Smooth muscle cell (in vitro differentiated cells): ENCODE results near the gene PPA2. TPM values are rescaled to one million over a fixed set of nuclear protein-coding genes. Genes with fewer than 3 reads are reported as not detected.

Experiments used
- DNase-seq: peaks from one replicate; lab custom pipeline; 2025; ENCODE audit not compliant: unreplicated experiment; lab: John Stamatoyannopoulos, UW
- H2AFZ ChIP-seq: fragments of 200-600 bp; sonication (generic); 2 replicates; pipeline ENCODE4 v1.6.0; 2016; ENCODE audit warnings: antibody characterized with exemption, low read depth, mild to moderate bottlenecking
- H3F3A ChIP-seq: fragments of 200-600 bp; sonication (generic); 2 replicates; pipeline ENCODE4 v1.6.0; 2017; ENCODE audit warnings: antibody characterized with exemption, low read depth
- H3K27ac ChIP-seq: fragments of 200-600 bp; sonication (generic); 2 replicates; pipeline ENCODE4 v1.5.1; 2016; ENCODE audit warnings: low read depth, mild to moderate bottlenecking
- H3K27me3 ChIP-seq: fragments of 200-600 bp; sonication (generic); 2 replicates; pipeline ENCODE4 v1.6.1; 2016; ENCODE audit warnings: low read depth, mild to moderate bottlenecking
- H3K36me3 ChIP-seq: fragments of 200-600 bp; sonication (generic); 2 replicates; pipeline ENCODE4 v1.5.1; 2016; ENCODE audit warnings: low read depth
- H3K4me1 ChIP-seq: fragments of 200-600 bp; sonication (generic); 2 replicates; pipeline ENCODE4 v1.5.1; 2016; ENCODE audit warnings: low read depth
- H3K4me2 ChIP-seq: fragments of 200-600 bp; sonication (generic); 2 replicates; pipeline ENCODE4 v1.6.0; 2016; ENCODE audit warnings: mild to moderate bottlenecking
- H3K4me3 ChIP-seq: fragments of 200-600 bp; sonication (generic); 2 replicates; pipeline ENCODE4 v1.5.1; 2016; ENCODE audit warnings: mild to moderate bottlenecking
- H3K79me2 ChIP-seq: fragments of 200-600 bp; sonication (generic); 2 replicates; pipeline ENCODE4 v1.6.0; 2016; ENCODE audit warnings: low read depth, mild to moderate bottlenecking
- H3K9ac ChIP-seq: fragments of 200-600 bp; sonication (generic); 2 replicates; pipeline ENCODE4 v1.6.0; 2016; ENCODE audit warnings: low read depth
- H3K9me3 ChIP-seq: fragments of 200-600 bp; sonication (generic); replicated peaks from 2 replicates; pipeline ENCODE4 v1.5.1; 2016; ENCODE audit warnings: low read depth
- H4K20me1 ChIP-seq: fragments of 200-600 bp; sonication (generic); 2 replicates; pipeline ENCODE4 v1.6.0; 2016; ENCODE audit warnings: low read depth
- WGBS: methylation state at CpG from one replicate; pipeline ENCODE4 v1.1.7; 2016; ENCODE audit warnings: low lambda C conversion rate; 5-methylcytosine and 5-hydroxymethylcytosine counted together
- polyA plus RNA-seq: library from polyadenylated mRNA; unstranded; fragments of >200 nt; fragmentation: Nextera tagmentation; extraction: Ambion mirVana; gene quantifications from 2 replicates; pipeline ENCODE4 v1.2.1, GENCODE V29; 2016
- total RNA-seq: library from RNA; depleted of rRNA; stranded (reverse); fragments of >200 nt; gene quantifications from 2 replicates; pipeline ENCODE4 v1.2.3, GENCODE V29; 2014
- TF ChIP-seq, protein P1 (sequence below): fragments of 200-600 bp; sonication (generic); IDR thresholded peaks from 2 replicates; pipeline ENCODE4 v1.5.1; 2017; ENCODE audit warnings: borderline replicate concordance, mild to moderate bottlenecking, antibody characterized with exemption; ENCODE audit not compliant: insufficient read depth, poor library complexity, severe bottlenecking

Gene PPA2
- total and polyA plus RNA-seq, 2 experiments from 2014 or later: 84.4 to 96.5 TPM

DNA sequence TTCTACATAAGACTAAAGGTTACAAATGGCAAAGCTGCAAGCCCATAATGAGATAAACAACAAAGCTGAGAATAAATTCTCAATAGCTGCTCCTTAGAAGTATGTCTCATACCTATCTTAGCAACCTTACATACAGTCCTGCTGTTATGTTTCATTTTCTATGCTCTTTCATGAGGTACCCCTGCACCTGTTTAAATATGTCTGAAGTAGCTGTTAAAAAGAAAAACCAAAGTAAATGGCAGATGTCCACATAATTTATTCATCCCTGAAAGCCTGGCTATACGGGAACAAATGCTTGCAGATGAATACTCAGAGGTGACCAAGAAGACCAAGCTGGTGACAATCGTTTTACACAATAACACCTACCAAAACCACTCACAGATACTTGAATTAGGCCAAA, 22.5 kb downstream of the PPA2 start:
- H3K36me3 ChIP-seq: peaks cover 10% of the 10 kb centered on the region
- no peak for DNase-seq
- H3K27ac ChIP-seq: no peak overlapping the region
- no peak overlapping the region for H3K4me2 ChIP-seq
- H3K9ac ChIP-seq: no peak overlapping the region
- H4K20me1 ChIP-seq: peaks cover 23% of the 10 kb centered on the region
- no peak overlapping the region for H2AFZ ChIP-seq
- no peaks in the 10 kb centered on the region for H3K27me3 ChIP-seq
- TF ChIP-seq, protein P1, sequence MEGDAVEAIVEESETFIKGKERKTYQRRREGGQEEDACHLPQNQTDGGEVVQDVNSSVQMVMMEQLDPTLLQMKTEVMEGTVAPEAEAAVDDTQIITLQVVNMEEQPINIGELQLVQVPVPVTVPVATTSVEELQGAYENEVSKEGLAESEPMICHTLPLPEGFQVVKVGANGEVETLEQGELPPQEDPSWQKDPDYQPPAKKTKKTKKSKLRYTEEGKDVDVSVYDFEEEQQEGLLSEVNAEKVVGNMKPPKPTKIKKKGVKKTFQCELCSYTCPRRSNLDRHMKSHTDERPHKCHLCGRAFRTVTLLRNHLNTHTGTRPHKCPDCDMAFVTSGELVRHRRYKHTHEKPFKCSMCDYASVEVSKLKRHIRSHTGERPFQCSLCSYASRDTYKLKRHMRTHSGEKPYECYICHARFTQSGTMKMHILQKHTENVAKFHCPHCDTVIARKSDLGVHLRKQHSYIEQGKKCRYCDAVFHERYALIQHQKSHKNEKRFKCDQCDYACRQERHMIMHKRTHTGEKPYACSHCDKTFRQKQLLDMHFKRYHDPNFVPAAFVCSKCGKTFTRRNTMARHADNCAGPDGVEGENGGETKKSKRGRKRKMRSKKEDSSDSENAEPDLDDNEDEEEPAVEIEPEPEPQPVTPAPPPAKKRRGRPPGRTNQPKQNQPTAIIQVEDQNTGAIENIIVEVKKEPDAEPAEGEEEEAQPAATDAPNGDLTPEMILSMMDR: no peak
- H3K9me3 ChIP-seq: no peaks in the 10 kb centered on the region
- no peaks in the 10 kb centered on the region for H3K79me2 ChIP-seq
- WGBS: 96% methylated on average over 2 of the region's 2 CpGs
- no peak overlapping the region for H3K4me3 ChIP-seq
- no peaks in the 10 kb centered on the region for H3K4me1 ChIP-seq
- no peaks in the 10 kb centered on the region for H3F3A ChIP-seq

- no peak overlapping the region for H3K4me2 ChIP-seq
- TF ChIP-seq, protein P1: no peak
- DNase-seq: no peak
- no peaks in the 10 kb centered on the region for H3K4me1 ChIP-seq
- no peak overlapping the region for H3K4me3 ChIP-seq
- no peak overlapping the region for H3K9ac ChIP-seq
- H2AFZ ChIP-seq: no peak overlapping the region
- no peaks in the 10 kb centered on the region for H4K20me1 ChIP-seq
- H3K27me3 ChIP-seq: no peaks in the 10 kb centered on the region
- H3K9me3 ChIP-seq: no peaks in the 10 kb centered on the region
- no peaks in the 10 kb centered on the region for H3K79me2 ChIP-seq
- no peaks in the 10 kb centered on the region for H3F3A ChIP-seq
- H3K27ac ChIP-seq: no peak overlapping the region
- H3K36me3 ChIP-seq: peaks cover 12% of the 10 kb centered on the region
Measured at GRCh38 chr4:105440890-105441289, 33.0 kb downstream of the PPA2 start.

DNA sequence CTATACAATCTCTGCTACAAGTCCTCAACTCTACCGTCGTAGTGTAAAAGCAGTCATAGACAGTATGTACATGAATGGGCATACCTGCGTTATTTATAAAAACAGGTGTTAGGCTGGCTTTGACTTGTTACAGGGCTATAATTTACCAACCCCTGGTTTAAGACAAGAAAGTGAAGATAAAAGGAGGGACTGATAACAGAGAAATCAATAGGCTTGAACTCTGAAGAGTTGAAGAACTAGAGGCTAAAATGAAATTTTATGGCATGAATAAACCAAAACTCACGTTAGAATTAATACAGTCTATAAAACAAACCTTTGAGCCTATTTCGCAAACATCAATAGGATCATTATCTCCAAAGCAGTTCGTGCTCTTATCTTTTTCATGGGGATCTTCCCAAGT, 36.2 kb downstream of the PPA2 start:
- H2AFZ ChIP-seq: no peak overlapping the region
- no peak overlapping the region for H3K4me2 ChIP-seq
- DNase-seq: no peak
- over 99% methylated on average over 6 of the region's 6 CpGs for WGBS
- no peaks in the 10 kb centered on the region for H3F3A ChIP-seq
- no peaks in the 10 kb centered on the region for H3K79me2 ChIP-seq
- no peaks in the 10 kb centered on the region for H3K27me3 ChIP-seq
- TF ChIP-seq, protein P1: no peak
- H3K36me3 ChIP-seq: peaks cover 8% of the 10 kb centered on the region
- no peak overlapping the region for H3K27ac ChIP-seq
- H3K4me1 ChIP-seq: no peaks in the 10 kb centered on the region
- H3K9ac ChIP-seq: no peak overlapping the region
- H4K20me1 ChIP-seq: no peaks in the 10 kb centered on the region
- H3K4me3 ChIP-seq: no peak overlapping the region
- H3K9me3 ChIP-seq: no peaks in the 10 kb centered on the region

- Histone ChIP-seq H3K27me3 (no peaks in the 10 kb centered on the region), H3K36me3 (peaks cover 8% of the 10 kb centered on the region), H3K9me3 (no peaks in the 10 kb centered on the region), H4K20me1 (no peaks in the 10 kb centered on the region), H3K4me2 (no peak overlapping the region), H2AFZ (no peak overlapping the region), H3F3A (no peaks in the 10 kb centered on the region), H3K4me3 (no peak overlapping the region), H3K4me1 (no peaks in the 10 kb centered on the region), H3K27ac (no peak overlapping the region), H3K79me2 (no peaks in the 10 kb centered on the region), H3K9ac (no peak overlapping the region)
- no peak for DNase-seq
- TF ChIP-seq, protein P1: no peak
Measured at GRCh38 chr4:105436414-105436813, 37.4 kb downstream of the PPA2 start.
